B cell (primary cell): ENCODE measurements around the gene CD209. TPM values are rescaled to one million over a fixed set of nuclear protein-coding genes. Genes with fewer than 3 reads are reported as not detected.

ENCODE experiments used
- ATAC-seq: fragments of 200-7000 bp; cut with Tn5 transposase; one replicate; pipeline ENCODE4 v1.10.0; 2021; ENCODE audit warnings: low read depth, mild to moderate bottlenecking, moderate number of reproducible peaks, moderate library complexity
- CTCF ChIA-PET: fragments of 350-600 bp; sonication (Branson Sonifier 250); formaldehyde crosslinking; loops from one replicate; lab custom pipeline; 2021; ENCODE audit warnings: antibody characterized with exemption, inconsistent platforms; lab: Charles Lee
- POLR2A ChIA-PET: fragments of 350-600 bp; sonication (Branson Sonifier 250); formaldehyde crosslinking; loops from one replicate; lab custom pipeline; 2021; ENCODE audit warnings: antibody characterized with exemption; lab: Charles Lee
- DNase-seq: peaks from one replicate; pipeline ENCODE4 v3.0.0; 2013
- H2AFZ ChIP-seq: 2 replicates; pipeline ENCODE4 v1.6.1; 2012; ENCODE audit warnings: mild to moderate bottlenecking, low read depth, low read length; ENCODE audit not compliant: insufficient read depth, poor library complexity, severe bottlenecking
- H3K27ac ChIP-seq, 2 donors: 1 replicate in 1 of 2; 2 replicates in 1 of 2; pipeline ENCODE4 v1.5.1; 2012 to 2013; ENCODE audit warnings: low read length in 2 of 2, mild to moderate bottlenecking in 2 of 2, moderate library complexity in 1 of 2
- H3K27me3 ChIP-seq, 4 experiments: fragments of 200-600 bp in 1 of 4; sonication (generic) in 1 of 4; replicated peaks in 1 of 4; 1 replicate in 2 of 4; 2 replicates in 2 of 4; pipeline versions ENCODE4 v1.6.1 to v1.7.0; 2013 to 2016; ENCODE audit warnings: low read length in 3 of 4, mild to moderate bottlenecking in 2 of 4, mixed read lengths in 1 of 4, moderate library complexity in 1 of 4; ENCODE audit not compliant: insufficient read depth in 4 of 4, control insufficient read depth in 3 of 4; ENCODE audit errors: control extremely low read depth in 1 of 4
- H3K36me3 ChIP-seq, 2 experiments: replicated peaks in 1 of 2; 1 replicate in 1 of 2; 2 replicates in 1 of 2; pipeline versions ENCODE4 v1.6.1 to v1.7.1; 2013; ENCODE audit warnings: low read length in 1 of 2; ENCODE audit not compliant: insufficient read depth in 2 of 2, control insufficient read depth in 1 of 2; ENCODE audit errors: control extremely low read depth in 1 of 2, extremely low read depth in 1 of 2
- H3K4me1 ChIP-seq, 2 donors: fragments of 200-600 bp in 1 of 2; sonication (generic) in 1 of 2; 1 replicate in 1 of 2; 2 replicates in 1 of 2; pipeline versions ENCODE4 v1.5.1 to v1.6.1; 2013 to 2017; ENCODE audit warnings: low read length in 2 of 2; ENCODE audit not compliant: control insufficient read depth in 2 of 2, insufficient read depth in 2 of 2
- H3K4me2 ChIP-seq: replicated peaks from 2 replicates; pipeline ENCODE3; 2012; ENCODE audit warnings: mild to moderate bottlenecking, low read depth, low read length; ENCODE audit not compliant: poor library complexity, severe bottlenecking
- H3K4me3 ChIP-seq, 5 experiments: fragments of 200-600 bp in 1 of 5; sonication (generic) in 1 of 5; 1 replicate in 3 of 5; 2 replicates in 2 of 5; pipeline versions ENCODE4 v1.5.1 to v1.7.0; 2011 to 2016; ENCODE audit warnings: low read length in 4 of 5, mild to moderate bottlenecking in 4 of 5, low read depth in 2 of 5, control low read depth in 1 of 5, moderate library complexity in 1 of 5; ENCODE audit not compliant: insufficient read depth in 1 of 5; ENCODE audit errors: control extremely low read depth in 1 of 5, extremely low read depth in 1 of 5
- H3K79me2 ChIP-seq: fragments of 200-600 bp; sonication (generic); one replicate; pipeline ENCODE4 v1.6.0; 2016; ENCODE audit warnings: low read length; ENCODE audit not compliant: control insufficient read depth, insufficient read depth
- H3K9ac ChIP-seq: fragments of 200-600 bp; sonication (generic); 2 replicates; pipeline ENCODE4 v1.6.1; 2017; ENCODE audit warnings: mild to moderate bottlenecking, low read length, moderate library complexity
- H3K9me3 ChIP-seq, 3 donors: one replicate each; pipeline versions ENCODE4 v1.6.1 to v1.7.1; 2013; ENCODE audit warnings: low read length in 2 of 3; ENCODE audit not compliant: control insufficient read depth in 2 of 3, insufficient read depth in 1 of 3; ENCODE audit errors: control extremely low read depth in 1 of 3
- H4K20me1 ChIP-seq: 2 replicates; pipeline ENCODE4 v1.6.0; 2012; ENCODE audit warnings: mild to moderate bottlenecking, low read length; ENCODE audit not compliant: insufficient read depth, control insufficient read depth, poor library complexity, severe bottlenecking
- H3K27ac Mint-ChIP-seq: one replicate; pipeline ENCODE4 v1.8.0; 2021; ENCODE audit warnings: mixed read lengths
- H3K27me3 Mint-ChIP-seq: one replicate; pipeline ENCODE4 v1.8.0; 2021; ENCODE audit warnings: mixed read lengths
- H3K4me1 Mint-ChIP-seq: one replicate; pipeline ENCODE4 v1.8.0; 2021; ENCODE audit warnings: mixed read lengths
- H3K4me3 Mint-ChIP-seq: one replicate; pipeline ENCODE4 v1.8.0; 2021; ENCODE audit warnings: mixed read lengths
- H3K9me3 Mint-ChIP-seq: one replicate; pipeline ENCODE4 v1.8.0; 2022; ENCODE audit warnings: mixed read lengths; ENCODE audit not compliant: insufficient read depth
- EZH2 ChIP-seq: IDR thresholded peaks from 2 replicates; pipeline ENCODE4 v1.6.1; 2012; ENCODE audit warnings: borderline replicate concordance, low read depth, mild to moderate bottlenecking, moderate library complexity, low read length; ENCODE audit not compliant: insufficient read depth, poor library complexity, severe bottlenecking
- WGBS: methylation state at CpG from one replicate; pipeline ENCODE4 v1.1.5; 2013; ENCODE audit warnings: missing lambda C conversion rate; ENCODE audit not compliant: insufficient coverage; 5-methylcytosine and 5-hydroxymethylcytosine counted together
- intact Hi-C: fragments of 100-400 bp; cut with micrococcal nuclease; formaldehyde crosslinking; loops from one replicate; pipeline ENCODE4 v1.10.0; 2022
- polyA plus RNA-seq: library from polyadenylated mRNA; depleted of rRNA; stranded (reverse); fragments of >200 nt; gene quantifications from 2 replicates; pipeline ENCODE4 v1.2.3, GENCODE V29; 2012
- total RNA-seq, 2 donors: library from RNA; stranded (reverse); fragments of 120-200 nt in 1 of 2; gene quantifications; 1 replicate in 1 of 2; 2 replicates in 1 of 2; pipeline versions ENCODE4 v1.2.3 to v1.2.4, GENCODE V29; 2013 to 2022
- TF ChIP-seq, protein P1 (sequence below): fragments of 200-600 bp; IDR thresholded peaks from one replicate; pipeline ENCODE4 v1.8.0; 2022; ENCODE audit warnings: antibody characterized with exemption, mild to moderate bottlenecking

Gene CD209
- total and polyA plus RNA-seq, 2 donors (not counting 1 experiment from before 2014, with no cell fraction given), result 0.10 TPM; not detected in 1

DNA sequence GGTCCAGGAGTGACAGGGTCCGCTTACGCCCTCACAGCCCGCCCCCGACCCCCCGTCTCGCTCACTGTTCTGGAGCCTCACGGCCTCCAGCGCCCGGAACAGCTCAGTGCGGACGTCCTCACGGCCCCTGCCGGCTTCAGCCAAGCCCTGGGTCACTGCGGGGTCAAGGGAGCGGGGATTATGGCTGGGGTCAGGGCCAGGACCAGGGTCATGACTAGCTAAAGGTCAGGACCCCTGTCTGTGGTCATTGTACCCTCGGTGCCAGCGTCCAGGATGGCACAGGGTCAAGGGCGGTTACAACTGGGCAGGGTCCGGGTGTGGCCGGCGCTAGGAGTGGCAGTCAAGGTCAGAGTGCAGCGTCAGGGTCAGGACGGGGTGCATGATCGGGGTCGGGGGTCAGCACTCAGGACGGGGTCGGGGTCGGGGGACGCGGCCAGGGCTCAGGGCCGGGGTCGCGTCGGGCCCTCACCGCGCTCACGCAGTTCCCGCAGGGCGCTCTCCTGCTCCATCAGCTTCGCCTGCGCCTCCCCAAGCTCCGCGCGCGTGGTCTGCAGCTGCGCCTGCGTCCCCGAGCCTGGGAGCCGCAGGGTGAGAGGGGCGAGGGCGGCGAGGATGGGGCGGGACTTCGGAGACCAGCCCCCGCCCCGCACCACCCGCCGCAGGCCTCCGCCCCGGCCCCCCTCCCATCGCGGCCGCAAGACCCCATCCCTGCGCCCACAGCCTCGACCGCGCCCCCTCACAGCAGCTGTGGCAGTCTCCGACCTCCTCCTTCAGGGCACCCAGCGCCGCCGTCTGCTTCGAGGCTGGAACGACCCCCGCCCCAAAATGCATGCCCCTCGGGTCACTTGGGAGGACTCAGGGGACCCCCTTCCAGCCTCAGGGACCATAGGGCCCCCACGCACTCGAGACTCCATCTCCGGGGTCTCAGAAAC lies 16.8 kb downstream of the CD209 start:
- Histone ChIP-seq H3K79me2 (no peaks in the 10 kb centered on the region), H3K4me1 (peaks cover 27 to 40% of the 10 kb centered on the region in 2 donors), H3K4me2 (peak overlapping the region; percentile 77), H3K4me3 (peak overlapping the region in 4 of 5 experiments; percentile 35 to 51 (median 45)), H2AFZ (peak overlapping the region; percentile 70), H4K20me1 (no peaks in the 10 kb centered on the region), H3K9ac (peak overlapping the region; percentile 53), H3K36me3 (no peaks in the 10 kb centered on the region), H3K9me3 (peaks cover 0 to 24% (median 0%) of the 10 kb centered on the region in 3 donors), H3K27ac (no peak overlapping the region), H3K27me3 (peaks cover 0 to 40% (median 20%) of the 10 kb centered on the region in 4 experiments)
- Mint-ChIP-seq H3K4me3 (peak overlapping the region; percentile 83), H3K27ac (no peak overlapping the region), H3K4me1 (peaks cover 34% of the 10 kb centered on the region), H3K9me3 (no peaks in the 10 kb centered on the region), H3K27me3 (peaks cover 27% of the 10 kb centered on the region)
- TF ChIP-seq, protein P1, sequence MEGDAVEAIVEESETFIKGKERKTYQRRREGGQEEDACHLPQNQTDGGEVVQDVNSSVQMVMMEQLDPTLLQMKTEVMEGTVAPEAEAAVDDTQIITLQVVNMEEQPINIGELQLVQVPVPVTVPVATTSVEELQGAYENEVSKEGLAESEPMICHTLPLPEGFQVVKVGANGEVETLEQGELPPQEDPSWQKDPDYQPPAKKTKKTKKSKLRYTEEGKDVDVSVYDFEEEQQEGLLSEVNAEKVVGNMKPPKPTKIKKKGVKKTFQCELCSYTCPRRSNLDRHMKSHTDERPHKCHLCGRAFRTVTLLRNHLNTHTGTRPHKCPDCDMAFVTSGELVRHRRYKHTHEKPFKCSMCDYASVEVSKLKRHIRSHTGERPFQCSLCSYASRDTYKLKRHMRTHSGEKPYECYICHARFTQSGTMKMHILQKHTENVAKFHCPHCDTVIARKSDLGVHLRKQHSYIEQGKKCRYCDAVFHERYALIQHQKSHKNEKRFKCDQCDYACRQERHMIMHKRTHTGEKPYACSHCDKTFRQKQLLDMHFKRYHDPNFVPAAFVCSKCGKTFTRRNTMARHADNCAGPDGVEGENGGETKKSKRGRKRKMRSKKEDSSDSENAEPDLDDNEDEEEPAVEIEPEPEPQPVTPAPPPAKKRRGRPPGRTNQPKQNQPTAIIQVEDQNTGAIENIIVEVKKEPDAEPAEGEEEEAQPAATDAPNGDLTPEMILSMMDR, result no peak
- TF ChIP-seq EZH2, result no peak
- CTCF ChIA-PET, result interaction anchor here (0.9 kb wide), 1 partner anchor 17 kb away, joined by 3 read pairs; the partner anchor contains the start of gene CD209
- POLR2A ChIA-PET, result interaction anchor here (0.6 kb wide), 1 partner anchor 1147 kb away, joined by 3 read pairs; no protein-coding TSS in a partner anchor
- DNase-seq (no peak), ATAC-seq (peak; percentile 21)
- 9% methylated on average over 75 of the region's 78 CpGs for WGBS
- intact Hi-C loops, result no loop called here
